ENCODE measurements around the gene MYCBPAP.
A peak's percentile ranks its signal among the peaks of the same experiment; 100 is the strongest.

The MYCBPAP gene

GRCh38 chr17:50535407-50535806 is 27.2 kb downstream of the MYCBPAP start:
- no peak for DNase-seq (ENCODE audit: insufficient read length, low spot score)
- no peak for FAIRE-seq

GRCh38 chr17:50536683-50537646 is 28.7 kb downstream of the MYCBPAP start:
- DNase-seq (ENCODE audit: insufficient read length, low spot score) (no peak), FAIRE-seq (no peak)

GRCh38 chr17:50537721-50538548 is 29.7 kb downstream of the MYCBPAP start:
- FAIRE-seq: no peak
- DNase-seq (ENCODE audit: insufficient read length, low spot score): no peak

- FAIRE-seq: no peak
- DNase-seq (ENCODE audit: insufficient read length, low spot score): no peak
Observed at GRCh38 chr17:50538549-50539410, 30.5 kb downstream of the MYCBPAP start.

GRCh38 chr17:50539762-50540559 is 31.7 kb downstream of the MYCBPAP start:
- DNase-seq (ENCODE audit: insufficient read length, low spot score) (no peak), FAIRE-seq (peak; percentile 23)

- FAIRE-seq: no peak
- DNase-seq (ENCODE audit: insufficient read length, low spot score): no peak
Observed at GRCh38 chr17:50540560-50541401, 32.5 kb downstream of the MYCBPAP start.

- FAIRE-seq (peak; percentile 40), DNase-seq (ENCODE audit: insufficient read length, low spot score) (no peak)
Observed at GRCh38 chr17:50541402-50541715, 33.1 kb downstream of the MYCBPAP start.

- peak; percentile 92 for DNase-seq (ENCODE audit: insufficient read length, low spot score)
- peak; percentile 82 for FAIRE-seq
Observed at GRCh38 chr17:50541716-50542688, 33.8 kb downstream of the MYCBPAP start.

- no peak for FAIRE-seq
- DNase-seq (ENCODE audit: insufficient read length, low spot score): no peak
Observed at GRCh38 chr17:50542795-50543774, 34.8 kb downstream of the MYCBPAP start.

- DNase-seq (ENCODE audit: insufficient read length, low spot score) (no peak), FAIRE-seq (no peak)
Observed at GRCh38 chr17:50544516-50544915, 36.3 kb downstream of the MYCBPAP start.

GRCh38 chr17:50545311-50545710 is 37.1 kb downstream of the MYCBPAP start:
- DNase-seq (ENCODE audit: insufficient read length, low spot score): no peak
- FAIRE-seq: no peak

GRCh38 chr17:50546701-50547034 is 38.4 kb downstream of the MYCBPAP start:
- FAIRE-seq (peak; percentile 74), DNase-seq (ENCODE audit: insufficient read length, low spot score) (no peak)

GRCh38 chr17:50547035-50547735 is 38.9 kb downstream of the MYCBPAP start, which contains the start of gene SPATA20:
Gene SPATA20 (plus strand): TSS chr17:50547174. CDS start chr17:50547209, 35 bp downstream.
- FAIRE-seq: peak; percentile 51
- DNase-seq (ENCODE audit: insufficient read length, low spot score): peak; percentile 79

- FAIRE-seq (peak; percentile 11), DNase-seq (ENCODE audit: insufficient read length, low spot score) (no peak)
Observed at GRCh38 chr17:50547736-50548083, 39.5 kb downstream of the MYCBPAP start.

- FAIRE-seq (no peak), DNase-seq (ENCODE audit: insufficient read length, low spot score) (no peak)
Observed at GRCh38 chr17:50548831-50549230, 40.6 kb downstream of the MYCBPAP start.

- FAIRE-seq: no peak
- DNase-seq (ENCODE audit: insufficient read length, low spot score): no peak
Observed at GRCh38 chr17:50549256-50549941, 41.2 kb downstream of the MYCBPAP start.
